SH-SY5Y (cell line): Measurements from ENCODE around the gene MRC2.

Experiments used
- GATA2 ChIP-seq: IDR thresholded peaks from 2 replicates; pipeline ENCODE4 v1.6.1; 2011; ENCODE audit warnings: mild to moderate bottlenecking, low read depth, low read length
- GATA3 ChIP-seq: IDR thresholded peaks from 2 replicates; pipeline ENCODE4 v1.6.1; 2011; ENCODE audit warnings: low read depth, mild to moderate bottlenecking, low read length, moderate library complexity

DNA sequence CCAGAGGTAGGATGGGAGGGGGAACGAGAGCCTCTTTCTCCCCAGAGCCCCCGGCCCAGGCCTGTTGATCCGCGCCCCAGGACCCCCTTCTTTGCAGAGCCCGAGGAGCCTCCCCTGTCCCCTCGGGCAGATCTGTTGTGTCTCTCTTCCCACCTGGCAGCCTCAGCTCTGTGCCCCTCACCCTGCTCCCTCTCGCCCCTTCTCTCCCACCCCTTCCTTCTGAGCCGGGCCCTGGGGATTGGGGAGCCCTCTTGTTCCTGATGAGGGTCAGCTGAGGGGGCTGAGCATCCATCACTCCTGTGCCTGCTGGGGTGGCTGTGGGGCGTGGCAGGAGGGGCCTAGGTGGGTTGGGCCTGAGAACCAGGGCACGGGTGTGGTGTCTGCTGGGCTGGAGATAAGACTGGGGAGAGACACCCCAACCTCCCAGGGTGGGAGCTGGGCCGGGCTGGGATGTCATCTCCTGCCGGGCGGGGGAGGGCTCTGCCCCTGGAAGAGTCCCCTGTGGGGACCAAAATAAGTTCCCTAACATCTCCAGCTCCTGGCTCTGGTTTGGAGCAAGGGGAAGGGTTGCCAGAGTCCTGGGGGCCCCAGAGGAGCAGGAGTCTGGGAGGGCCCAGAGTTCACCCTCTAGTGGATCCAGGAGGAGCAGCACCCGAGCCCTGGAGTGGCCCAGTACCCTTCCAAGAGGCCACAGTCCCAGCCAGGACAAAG lies 65.4 kb downstream of the MRC2 start:
- TF ChIP-seq GATA3, result no peak
- TF ChIP-seq GATA2, result no peak
